HG03064 (cell line): ENCODE data around the gene SYNE1.

Source experiments
- ATAC-seq: cut with Tn5 transposase; IDR thresholded peaks from one replicate; pipeline ENCODE4 v1.9.1; 2021; ENCODE audit warnings: low read depth; ENCODE audit not compliant: unreplicated experiment

Gene SYNE1

GRCh38 chr6:152207915-152208714 is 429.0 kb downstream of the SYNE1 start:
- ATAC-seq = no peak

- ATAC-seq = no peak
Observed at GRCh38 chr6:152206072-152206818, 430.9 kb downstream of the SYNE1 start.

GRCh38 chr6:152204591-152204990 is 432.6 kb downstream of the SYNE1 start:
- ATAC-seq = no peak

- no peak for ATAC-seq
Observed at GRCh38 chr6:152201120-152201519, 436.0 kb downstream of the SYNE1 start.

- ATAC-seq = no peak
Observed at GRCh38 chr6:152195896-152196295, 441.3 kb downstream of the SYNE1 start.

- no peak for ATAC-seq
Observed at GRCh38 chr6:152189736-152190135, 447.4 kb downstream of the SYNE1 start.

GRCh38 chr6:152188011-152188410 is 449.2 kb downstream of the SYNE1 start:
- no peak for ATAC-seq

GRCh38 chr6:152186840-152187239 is 450.3 kb downstream of the SYNE1 start:
- no peak for ATAC-seq

- peak; percentile 84 for ATAC-seq
Observed at GRCh38 chr6:152184917-152185574, 452.1 kb downstream of the SYNE1 start.

- ATAC-seq = peak; percentile 37
Observed at GRCh38 chr6:152184573-152184916, 452.6 kb downstream of the SYNE1 start.

- no peak for ATAC-seq
Observed at GRCh38 chr6:152180601-152181000, 456.6 kb downstream of the SYNE1 start.

- no peak for ATAC-seq
Observed at GRCh38 chr6:152176268-152176667, 460.9 kb downstream of the SYNE1 start.

- ATAC-seq = no peak
Observed at GRCh38 chr6:152173957-152174356, 463.2 kb downstream of the SYNE1 start.

GRCh38 chr6:152173321-152173720 is 463.8 kb downstream of the SYNE1 start:
- no peak for ATAC-seq

GRCh38 chr6:152170702-152171667 is 466.2 kb downstream of the SYNE1 start:
- ATAC-seq = peak; percentile 98

- ATAC-seq = no peak
Observed at GRCh38 chr6:152170313-152170701, 466.9 kb downstream of the SYNE1 start.

GRCh38 chr6:152167641-152168603 is 469.2 kb downstream of the SYNE1 start:
- ATAC-seq = no peak

GRCh38 chr6:152166897-152167296 is 470.3 kb downstream of the SYNE1 start:
- ATAC-seq = no peak

- ATAC-seq = no peak
Observed at GRCh38 chr6:152166497-152166896, 470.7 kb downstream of the SYNE1 start.
